ENCODE results near the gene ADSS1.
A peak's percentile ranks its signal among the peaks of the same experiment; 100 is the strongest.

DNA sequence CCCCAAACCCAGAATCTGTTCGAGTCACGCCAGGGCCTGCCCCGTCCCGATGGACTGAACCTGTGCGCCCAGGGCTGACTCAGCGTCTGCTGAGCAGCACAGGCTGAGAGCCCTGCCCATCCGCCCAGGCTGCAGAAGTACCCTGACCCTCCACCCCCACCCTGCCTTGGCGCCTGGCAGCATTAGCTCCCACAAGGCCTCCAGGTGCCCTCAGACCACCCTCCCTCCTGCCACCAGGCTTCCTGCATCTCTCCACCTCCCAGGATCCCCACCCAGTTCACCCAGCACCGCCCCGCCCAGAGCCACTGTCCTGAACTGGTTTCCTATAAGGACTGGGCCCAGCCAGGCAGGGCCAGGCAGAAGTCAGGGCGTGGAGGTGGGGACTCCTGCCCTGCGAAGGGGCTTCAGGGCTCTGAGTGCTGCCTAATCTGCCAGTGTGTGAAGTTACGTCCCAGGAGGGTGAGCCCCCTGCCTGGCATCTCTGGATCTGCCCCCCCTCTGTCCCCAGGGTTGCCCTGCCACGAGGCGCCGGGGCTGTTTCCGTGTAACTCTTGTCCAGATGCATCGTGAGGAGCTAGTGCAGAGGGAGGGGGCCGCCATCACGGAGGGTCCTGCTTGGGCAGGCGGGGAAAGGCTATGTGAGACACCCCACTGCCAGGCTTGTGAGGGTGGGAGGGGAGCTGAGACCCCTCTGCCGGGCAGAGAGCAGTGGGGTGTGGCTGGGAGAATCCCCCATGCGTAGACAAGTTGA, 9.1 kb downstream of the ADSS1 start:
- no peak for TF ChIP-seq CTCF (IDR thresholded peaks at IDR 0.05)
- TF ChIP-seq POLR2A (IDR thresholded peaks at IDR 0.05) = peak in 1 of 2 donors; percentile 21

All from Peyer's patch (tissue), 4 donors.